ENCODE data around the gene PIGR. TPM values are rescaled to one million over a fixed set of nuclear protein-coding genes. Genes with fewer than 3 reads are reported as not detected.

PIGR gene
- total RNA-seq, 2 experiments from 2014 or later, result 0.31 to 1.0 TPM

DNA sequence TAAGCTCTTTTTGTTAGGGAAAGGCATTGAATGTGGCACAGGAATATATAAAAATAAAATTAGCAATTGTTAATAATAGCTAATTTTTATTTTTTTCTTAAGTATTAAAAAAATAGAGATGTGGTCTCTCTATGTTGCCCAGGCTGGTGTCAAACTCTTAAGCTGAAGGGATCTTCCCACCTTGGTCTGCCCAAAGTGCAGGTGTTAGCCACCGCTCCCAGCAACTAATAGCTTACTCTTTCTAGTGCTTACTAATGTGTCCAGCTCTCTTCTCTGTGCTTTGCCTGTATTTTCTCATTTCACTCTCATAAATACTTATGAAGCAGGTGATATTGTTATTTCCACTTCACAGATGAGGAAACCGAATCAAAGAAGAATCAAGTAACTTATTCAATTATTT, 62.4 kb downstream of the PIGR start:
- POLR2A ChIA-PET, result no interaction called here
- CTCF ChIA-PET, result interaction anchor here (0.8 to 2.0 kb wide), 3 partner anchors 10 to 30 kb away, joined by 3 to 6 read pairs (median 3); no protein-coding TSS in a partner anchor

DNA sequence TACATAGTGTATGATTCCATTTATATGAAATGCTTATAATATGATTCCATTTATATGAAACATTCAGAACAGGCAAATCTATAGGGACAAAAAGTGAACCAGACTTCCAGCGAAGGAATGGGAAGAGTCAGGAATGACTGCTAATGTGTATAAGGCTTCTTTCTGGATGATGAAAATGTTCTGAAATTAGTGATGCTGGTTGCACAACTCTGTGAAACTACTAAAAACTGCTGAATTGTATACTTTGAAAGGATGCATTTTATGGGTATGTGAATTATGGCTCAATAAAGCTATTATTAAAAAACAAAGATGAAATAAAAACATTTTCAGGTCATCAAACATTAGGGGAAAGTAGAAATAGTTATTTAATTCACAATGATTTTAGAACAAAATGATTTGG, 63.1 kb downstream of the PIGR start:
- ChIA-PET CTCF (interaction anchor here (1.0 to 2.0 kb wide), 2 partner anchors 29 to 31 kb away, joined by 3 to 6 read pairs; no protein-coding TSS in a partner anchor), POLR2A (no interaction called here)

DNA sequence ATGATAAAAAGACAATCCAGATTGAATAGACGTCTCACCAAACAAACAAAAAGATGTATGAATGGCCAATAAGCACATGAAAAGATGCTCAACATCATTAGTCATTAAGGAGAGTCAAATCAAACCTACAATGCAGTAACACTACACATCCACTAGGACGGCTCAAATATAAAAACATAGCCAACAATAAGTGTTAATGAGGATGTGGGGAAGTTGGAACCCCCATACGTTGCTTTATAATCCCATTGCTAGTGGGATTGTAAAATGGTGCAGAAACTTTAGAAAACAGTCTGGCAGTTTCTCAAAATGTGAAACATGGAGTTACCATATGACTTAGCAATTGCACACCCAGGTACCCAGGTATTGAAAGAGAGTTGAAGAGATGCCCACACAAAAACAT, 63.7 kb downstream of the PIGR start:
- CTCF ChIA-PET, result no interaction called here
- POLR2A ChIA-PET, result no interaction called here

DNA sequence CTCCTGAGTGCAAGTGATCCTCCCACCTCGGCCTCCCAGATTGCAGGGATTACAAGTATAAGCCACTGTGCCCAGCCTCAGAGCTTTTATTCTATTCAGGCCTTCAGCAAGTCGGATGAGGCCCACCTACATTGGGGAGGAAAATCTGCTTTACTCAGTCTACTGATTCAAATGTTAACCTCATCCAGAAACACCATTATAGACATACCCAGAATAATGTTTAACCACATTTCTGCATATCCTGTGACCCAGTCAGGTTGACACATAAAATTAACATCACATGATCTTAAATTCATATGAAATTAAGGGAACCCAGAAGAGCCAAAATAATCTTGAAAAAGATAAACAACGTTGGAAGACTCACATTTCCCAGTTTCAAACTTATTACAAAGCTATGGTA, 66.0 kb downstream of the PIGR start:
- ChIA-PET CTCF (interaction anchor here (0.7 kb wide), 1 partner anchor 72 kb away, joined by 3 read pairs; no protein-coding TSS in a partner anchor), POLR2A (no interaction called here)

Other genes with a start within 250 kb of the PIGR start
- gene IL19, start 175.7 kb downstream of the PIGR start, total RNA-seq, result not detected
- gene IL10, start 174.0 kb downstream of the PIGR start, total RNA-seq, result 1 to 10 TPM; 6.2 to 6.4 TPM
- not detected for gene IL20, start 80.8 kb downstream of the PIGR start, total RNA-seq
- 1 to 10 TPM; 1.3 to 2.2 TPM for gene IL24, start 49.0 kb downstream of the PIGR start, total RNA-seq
- 10 to 100 TPM; 53.1 to 56.4 TPM for gene FCMR, start 24.5 kb downstream of the PIGR start, total RNA-seq
- gene FCAMR, start 24.0 kb upstream of the PIGR start, total RNA-seq, result not detected
- not detected for gene C1orf116, start 86.3 kb upstream of the PIGR start, total RNA-seq
- 1 to 10 TPM; 9.0 to 9.3 TPM for gene YOD1, start 104.7 kb upstream of the PIGR start, total RNA-seq
- gene PFKFB2, start 106.8 kb upstream of the PIGR start, total RNA-seq, result 1 to 10 TPM; 3.4 to 3.6 TPM
- under 1 TPM in 1 of 2 experiments, not detected in 1; 0.65 TPM for gene C4BPB, start 142.4 kb upstream of the PIGR start, total RNA-seq
- gene C4BPA, start 157.8 kb upstream of the PIGR start, total RNA-seq, result not detected